ENCODE measurements around the gene ADAMTS12. TPM values are rescaled to one million over a fixed set of nuclear protein-coding genes. Genes with fewer than 3 reads are reported as not detected.

The ADAMTS12 gene
- total and polyA plus RNA-seq, 2 experiments from 2014 or later = 9.1 to 17.1 TPM

DNA sequence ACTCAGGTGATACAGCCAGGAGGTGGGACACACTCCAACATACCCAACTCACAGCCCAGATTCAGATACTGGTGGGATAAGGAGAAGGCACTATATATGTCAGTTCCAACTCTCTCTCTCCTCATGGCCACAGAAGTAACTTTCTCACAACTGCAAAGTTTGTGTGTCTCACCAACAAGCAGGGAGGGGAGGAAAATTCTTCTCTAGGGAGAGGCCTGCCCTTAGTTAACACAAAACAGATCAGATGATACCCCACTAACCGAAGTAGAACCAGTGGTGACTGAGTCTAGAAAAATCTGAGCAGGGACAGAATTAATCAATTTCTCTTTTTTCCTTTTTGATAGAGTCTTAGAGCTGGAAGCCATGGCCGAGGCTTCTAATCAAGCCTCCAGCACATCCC, 133.1 kb downstream of the ADAMTS12 start (continued):
- TF ChIP-seq, protein P1, sequence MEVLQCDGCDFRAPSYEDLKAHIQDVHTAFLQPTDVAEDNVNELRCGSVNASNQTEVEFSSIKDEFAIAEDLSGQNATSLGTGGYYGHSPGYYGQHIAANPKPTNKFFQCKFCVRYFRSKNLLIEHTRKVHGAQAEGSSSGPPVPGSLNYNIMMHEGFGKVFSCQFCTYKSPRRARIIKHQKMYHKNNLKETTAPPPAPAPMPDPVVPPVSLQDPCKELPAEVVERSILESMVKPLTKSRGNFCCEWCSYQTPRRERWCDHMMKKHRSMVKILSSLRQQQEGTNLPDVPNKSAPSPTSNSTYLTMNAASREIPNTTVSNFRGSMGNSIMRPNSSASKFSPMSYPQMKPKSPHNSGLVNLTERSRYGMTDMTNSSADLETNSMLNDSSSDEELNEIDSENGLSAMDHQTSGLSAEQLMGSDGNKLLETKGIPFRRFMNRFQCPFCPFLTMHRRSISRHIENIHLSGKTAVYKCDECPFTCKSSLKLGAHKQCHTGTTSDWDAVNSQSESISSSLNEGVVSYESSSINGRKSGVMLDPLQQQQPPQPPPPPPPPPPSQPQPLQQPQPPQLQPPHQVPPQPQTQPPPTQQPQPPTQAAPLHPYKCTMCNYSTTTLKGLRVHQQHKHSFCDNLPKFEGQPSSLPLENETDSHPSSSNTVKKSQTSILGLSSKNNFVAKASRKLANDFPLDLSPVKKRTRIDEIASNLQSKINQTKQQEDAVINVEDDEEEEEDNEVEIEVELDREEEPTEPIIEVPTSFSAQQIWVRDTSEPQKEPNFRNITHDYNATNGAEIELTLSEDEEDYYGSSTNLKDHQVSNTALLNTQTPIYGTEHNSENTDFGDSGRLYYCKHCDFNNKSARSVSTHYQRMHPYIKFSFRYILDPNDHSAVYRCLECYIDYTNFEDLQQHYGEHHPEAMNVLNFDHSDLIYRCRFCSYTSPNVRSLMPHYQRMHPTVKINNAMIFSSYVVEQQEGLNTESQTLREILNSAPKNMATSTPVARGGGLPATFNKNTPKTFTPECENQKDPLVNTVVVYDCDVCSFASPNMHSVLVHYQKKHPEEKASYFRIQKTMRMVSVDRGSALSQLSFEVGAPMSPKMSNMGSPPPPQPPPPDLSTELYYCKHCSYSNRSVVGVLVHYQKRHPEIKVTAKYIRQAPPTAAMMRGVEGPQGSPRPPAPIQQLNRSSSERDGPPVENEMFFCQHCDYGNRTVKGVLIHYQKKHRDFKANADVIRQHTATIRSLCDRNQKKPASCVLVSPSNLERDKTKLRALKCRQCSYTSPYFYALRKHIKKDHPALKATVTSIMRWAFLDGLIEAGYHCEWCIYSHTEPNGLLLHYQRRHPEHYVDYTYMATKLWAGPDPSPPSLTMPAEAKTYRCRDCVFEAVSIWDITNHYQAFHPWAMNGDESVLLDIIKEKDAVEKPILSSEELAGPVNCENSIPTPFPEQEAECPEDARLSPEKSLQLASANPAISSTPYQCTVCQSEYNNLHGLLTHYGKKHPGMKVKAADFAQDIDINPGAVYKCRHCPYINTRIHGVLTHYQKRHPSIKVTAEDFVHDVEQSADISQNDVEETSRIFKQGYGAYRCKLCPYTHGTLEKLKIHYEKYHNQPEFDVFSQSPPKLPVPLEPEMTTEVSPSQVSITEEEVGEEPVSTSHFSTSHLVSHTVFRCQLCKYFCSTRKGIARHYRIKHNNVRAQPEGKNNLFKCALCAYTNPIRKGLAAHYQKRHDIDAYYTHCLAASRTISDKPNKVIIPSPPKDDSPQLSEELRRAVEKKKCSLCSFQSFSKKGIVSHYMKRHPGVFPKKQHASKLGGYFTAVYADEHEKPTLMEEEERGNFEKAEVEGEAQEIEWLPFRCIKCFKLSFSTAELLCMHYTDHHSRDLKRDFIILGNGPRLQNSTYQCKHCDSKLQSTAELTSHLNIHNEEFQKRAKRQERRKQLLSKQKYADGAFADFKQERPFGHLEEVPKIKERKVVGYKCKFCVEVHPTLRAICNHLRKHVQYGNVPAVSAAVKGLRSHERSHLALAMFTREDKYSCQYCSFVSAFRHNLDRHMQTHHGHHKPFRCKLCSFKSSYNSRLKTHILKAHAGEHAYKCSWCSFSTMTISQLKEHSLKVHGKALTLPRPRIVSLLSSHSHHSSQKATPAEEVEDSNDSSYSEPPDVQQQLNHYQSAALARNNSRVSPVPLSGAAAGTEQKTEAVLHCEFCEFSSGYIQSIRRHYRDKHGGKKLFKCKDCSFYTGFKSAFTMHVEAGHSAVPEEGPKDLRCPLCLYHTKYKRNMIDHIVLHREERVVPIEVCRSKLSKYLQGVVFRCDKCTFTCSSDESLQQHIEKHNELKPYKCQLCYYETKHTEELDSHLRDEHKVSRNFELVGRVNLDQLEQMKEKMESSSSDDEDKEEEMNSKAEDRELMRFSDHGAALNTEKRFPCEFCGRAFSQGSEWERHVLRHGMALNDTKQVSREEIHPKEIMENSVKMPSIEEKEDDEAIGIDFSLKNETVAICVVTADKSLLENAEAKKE (CRISPR knock-in tag; IDR thresholded peaks at IDR 0.05) = no peak
- no peak for TF ChIP-seq EZH2 (IDR thresholded peaks at IDR 0.05; ENCODE audit: low read depth, unreplicated experiment)
- TF ChIP-seq ZNF114 (CRISPR knock-in tag; IDR thresholded peaks at IDR 0.05) = no peak
- TF ChIP-seq, protein P2, sequence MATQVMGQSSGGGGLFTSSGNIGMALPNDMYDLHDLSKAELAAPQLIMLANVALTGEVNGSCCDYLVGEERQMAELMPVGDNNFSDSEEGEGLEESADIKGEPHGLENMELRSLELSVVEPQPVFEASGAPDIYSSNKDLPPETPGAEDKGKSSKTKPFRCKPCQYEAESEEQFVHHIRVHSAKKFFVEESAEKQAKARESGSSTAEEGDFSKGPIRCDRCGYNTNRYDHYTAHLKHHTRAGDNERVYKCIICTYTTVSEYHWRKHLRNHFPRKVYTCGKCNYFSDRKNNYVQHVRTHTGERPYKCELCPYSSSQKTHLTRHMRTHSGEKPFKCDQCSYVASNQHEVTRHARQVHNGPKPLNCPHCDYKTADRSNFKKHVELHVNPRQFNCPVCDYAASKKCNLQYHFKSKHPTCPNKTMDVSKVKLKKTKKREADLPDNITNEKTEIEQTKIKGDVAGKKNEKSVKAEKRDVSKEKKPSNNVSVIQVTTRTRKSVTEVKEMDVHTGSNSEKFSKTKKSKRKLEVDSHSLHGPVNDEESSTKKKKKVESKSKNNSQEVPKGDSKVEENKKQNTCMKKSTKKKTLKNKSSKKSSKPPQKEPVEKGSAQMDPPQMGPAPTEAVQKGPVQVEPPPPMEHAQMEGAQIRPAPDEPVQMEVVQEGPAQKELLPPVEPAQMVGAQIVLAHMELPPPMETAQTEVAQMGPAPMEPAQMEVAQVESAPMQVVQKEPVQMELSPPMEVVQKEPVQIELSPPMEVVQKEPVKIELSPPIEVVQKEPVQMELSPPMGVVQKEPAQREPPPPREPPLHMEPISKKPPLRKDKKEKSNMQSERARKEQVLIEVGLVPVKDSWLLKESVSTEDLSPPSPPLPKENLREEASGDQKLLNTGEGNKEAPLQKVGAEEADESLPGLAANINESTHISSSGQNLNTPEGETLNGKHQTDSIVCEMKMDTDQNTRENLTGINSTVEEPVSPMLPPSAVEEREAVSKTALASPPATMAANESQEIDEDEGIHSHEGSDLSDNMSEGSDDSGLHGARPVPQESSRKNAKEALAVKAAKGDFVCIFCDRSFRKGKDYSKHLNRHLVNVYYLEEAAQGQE (IDR thresholded peaks at IDR 0.05; ENCODE audit: unreplicated experiment) = no peak
- no peak for TF ChIP-seq POLR2AphosphoS5 (IDR thresholded peaks at IDR 0.05; ENCODE audit: low read depth)
- no peak for TF ChIP-seq EZH2phosphoT487 (IDR thresholded peaks at IDR 0.05; ENCODE audit: unreplicated experiment)
- TF ChIP-seq STAT1 (IDR thresholded peaks at IDR 0.05; ENCODE audit: unreplicated experiment) = no peak

Data from GM23338 (cell line).